ENCODE results near the gene PPIH.
"Not testable (repeated sequence)": the region's sequence is repeated elsewhere in the genome, so short reads cannot be mapped to it uniquely, and the experiment has no call there.

GRCh38 chr1:42627205-42627604 lies 31.0 kb upstream of the PPIH start:
- not testable (repeated sequence) for TF ChIP-seq CTCF, POLR2A (IDR thresholded peaks at IDR 0.05)
